HG03520 (cell line): ENCODE data around the gene CENPB.
A peak's percentile ranks its signal among the peaks of the same experiment; 100 is the strongest.

Experiments used
- ATAC-seq: cut with Tn5 transposase; IDR thresholded peaks from one replicate; pipeline ENCODE4 v1.9.1; 2021; ENCODE audit warnings: mild to moderate bottlenecking, moderate library complexity; ENCODE audit not compliant: unreplicated experiment

CENPB gene

GRCh38 chr20:3767427-3768341 lies 18.9 kb downstream of the CENPB start, which contains the start of gene ADISSP:
Gene ADISSP, minus strand, starts transcription at chr20:3767753. Its CDS starts 7,653 bp downstream, at chr20:3760100.
- peak; percentile 84 for ATAC-seq

GRCh38 chr20:3767110-3767426 lies 19.5 kb downstream of the CENPB start:
- no peak for ATAC-seq

- ATAC-seq = no peak
Measured at GRCh38 chr20:3766422-3767109, 20.0 kb downstream of the CENPB start.

- ATAC-seq = no peak
Measured at GRCh38 chr20:3765171-3765882, 21.2 kb downstream of the CENPB start.

GRCh38 chr20:3764659-3765058 lies 21.9 kb downstream of the CENPB start:
- ATAC-seq = no peak

GRCh38 chr20:3763671-3764601 lies 22.6 kb downstream of the CENPB start:
- ATAC-seq = no peak

GRCh38 chr20:3760655-3761348 lies 25.7 kb downstream of the CENPB start:
- ATAC-seq = no peak

GRCh38 chr20:3759884-3760283 lies 26.7 kb downstream of the CENPB start:
- no peak for ATAC-seq

- ATAC-seq = no peak
Measured at GRCh38 chr20:3759316-3759823, 27.2 kb downstream of the CENPB start.

GRCh38 chr20:3758566-3758965 lies 28.0 kb downstream of the CENPB start:
- no peak for ATAC-seq

GRCh38 chr20:3757268-3757667 lies 29.3 kb downstream of the CENPB start:
- ATAC-seq = no peak

- ATAC-seq = no peak
Measured at GRCh38 chr20:3755814-3756480, 30.6 kb downstream of the CENPB start.

- ATAC-seq = no peak
Measured at GRCh38 chr20:3755269-3755668, 31.3 kb downstream of the CENPB start.

GRCh38 chr20:3754276-3754630 lies 32.3 kb downstream of the CENPB start:
- no peak for ATAC-seq

GRCh38 chr20:3753501-3754275 lies 32.9 kb downstream of the CENPB start:
- ATAC-seq = no peak

- ATAC-seq = no peak
Measured at GRCh38 chr20:3753098-3753497, 33.4 kb downstream of the CENPB start.

- ATAC-seq = no peak
Measured at GRCh38 chr20:3752386-3752759, 34.2 kb downstream of the CENPB start.

GRCh38 chr20:3751675-3752385 lies 34.7 kb downstream of the CENPB start:
- no peak for ATAC-seq
